ENCODE measurements around the gene RYR2. TPM values are rescaled to one million over a fixed set of nuclear protein-coding genes. Genes with fewer than 3 reads are reported as not detected.
A peak's percentile ranks its signal among the peaks of the same experiment; 100 is the strongest.

The RYR2 gene
- polyA plus RNA-seq, 2 of the 4 experiments (the other 2 are of a cell fraction), result 0.06 TPM; not detected in 1

- no peak overlapping the region for H3K27ac ChIP-seq
- peaks cover under 1% of the 10 kb centered on the region; the same call in 1 of the 3 replicates for H3K4me1 ChIP-seq
- ATAC-seq (no peak), DNase-seq (ENCODE audit: low read depth in 1 of 2, low spot score in 1 of 2) (no peak), FAIRE-seq (peak; percentile 7)
- CTCF ChIA-PET, result no interaction called here
- H3K9me3 ChIP-seq, result no peaks in the 10 kb centered on the region
- no peak overlapping the region for H3K4me2 ChIP-seq
- H3K4me3 ChIP-seq, result no peak overlapping the region
- no peak for TF ChIP-seq JUN (IDR thresholded peaks at IDR 0.05)
- no peak for TF ChIP-seq HOXA7 (CRISPR knock-in tag; IDR thresholded peaks at IDR 0.05)
- TF ChIP-seq POLR2A (IDR thresholded peaks at IDR 0.05; ENCODE audit: low read length), result no peak
- TF ChIP-seq ZSCAN20 (CRISPR knock-in tag; IDR thresholded peaks at IDR 0.05), result no peak
- no peak for TF ChIP-seq MAFK (IDR thresholded peaks at IDR 0.05; ENCODE audit: partially characterized antibody)
- TF ChIP-seq HEYL (CRISPR knock-in tag; IDR thresholded peaks at IDR 0.05), result no peak
- no peak for TF ChIP-seq CBX2 (IDR thresholded peaks at IDR 0.05; ENCODE audit: borderline replicate concordance, low read depth)
- TF ChIP-seq TFCP2L1 (CRISPR knock-in tag; IDR thresholded peaks at IDR 0.05), result no peak
- TF ChIP-seq BHLHE40 (IDR thresholded peaks at IDR 0.05; ENCODE audit: low read depth, low read length), result no peak
- no peak for TF ChIP-seq PBX3 (IDR thresholded peaks at IDR 0.05)
- TF ChIP-seq CBX8 (IDR thresholded peaks at IDR 0.05), result no peak
- POLR2A ChIA-PET, result no interaction called here
Observed at GRCh38 chr1:237018896-237019295, 23.1 kb upstream of the RYR2 start.

GRCh38 chr1:237025358-237026074 lies 16.5 kb upstream of the RYR2 start:
- DNase-seq (ENCODE audit: low read depth in 1 of 2, low spot score in 1 of 2), result no peak
- no peak for TF ChIP-seq KDM5A (IDR thresholded peaks at IDR 0.05)
- no peak for TF ChIP-seq HES2 (IDR thresholded peaks at IDR 0.05)
- no peak for TF ChIP-seq ZNF302 (CRISPR knock-in tag; IDR thresholded peaks at IDR 0.05)
- no peak overlapping the region for H3K4me3 ChIP-seq
- H3K4me1 ChIP-seq, result no peaks in the 10 kb centered on the region
- POLR2A ChIA-PET, result no interaction called here
- WGBS (ENCODE audit: missing lambda C conversion rate), result 57% methylated on average over 9 of the region's 10 CpGs
- CTCF ChIA-PET, result no interaction called here
- H3K27ac ChIP-seq, result no peak overlapping the region
- no peak overlapping the region for H3K4me2 ChIP-seq
- no peak for ATAC-seq
- H3K9me3 ChIP-seq, result 0 out of 3 replicates have a peak, but pooled peaks cover 3% of the 10 kb centered on the region
- no peak for FAIRE-seq

- TF ChIP-seq JUN (IDR thresholded peaks at IDR 0.05) (no peak), KDM1A (IDR thresholded peaks at IDR 0.05; ENCODE audit: low read depth) (no peak), FOSL2 (IDR thresholded peaks at IDR 0.05) (no peak), FOSL2 (CRISPR knock-in tag; IDR thresholded peaks at IDR 0.05) (no peak), NPAS2 (CRISPR knock-in tag; IDR thresholded peaks at IDR 0.05; ENCODE audit: borderline replicate concordance) (no peak), E2F6 (IDR thresholded peaks at IDR 0.05; ENCODE audit: borderline replicate concordance, low read depth) (no peak), SMC3 (IDR thresholded peaks at IDR 0.05) (no peak), MYC (IDR thresholded peaks at IDR 0.05; ENCODE audit: borderline replicate concordance, low read length) (no peak), CHD2 (IDR thresholded peaks at IDR 0.05; ENCODE audit: low read length, partially characterized antibody) (no peak), ELK1 (IDR thresholded peaks at IDR 0.05; ENCODE audit: low read depth, low read length) (no peak), HOXB5 (CRISPR knock-in tag; IDR thresholded peaks at IDR 0.05) (no peak), FOXS1 (CRISPR knock-in tag; IDR thresholded peaks at IDR 0.05) (no peak), RFX5 (IDR thresholded peaks at IDR 0.05) (no peak), ZSCAN20 (CRISPR knock-in tag; IDR thresholded peaks at IDR 0.05) (no peak), HEYL (CRISPR knock-in tag; IDR thresholded peaks at IDR 0.05) (no peak), TFCP2L1 (CRISPR knock-in tag; IDR thresholded peaks at IDR 0.05) (no peak), RARB (CRISPR knock-in tag; IDR thresholded peaks at IDR 0.05) (no peak), HES2 (IDR thresholded peaks at IDR 0.05) (no peak), ATOH8 (CRISPR knock-in tag; IDR thresholded peaks at IDR 0.05; ENCODE audit: low read depth) (no peak), MAX (IDR thresholded peaks at IDR 0.05) (no peak)
- ChIA-PET CTCF (no interaction called here), POLR2A (no interaction called here)
- ATAC-seq, result no peak
- no peak overlapping the region for H3K4me2 ChIP-seq
- no peak overlapping the region for H3K4me3 ChIP-seq
- FAIRE-seq, result no peak
- WGBS (ENCODE audit: missing lambda C conversion rate), result 18% methylated on average over 3 of the region's 3 CpGs
- peaks cover 16% of the 10 kb centered on the region for H3K4me1 ChIP-seq
- no peak for DNase-seq (ENCODE audit: low read depth in 1 of 2, low spot score in 1 of 2)
- 0 out of 3 replicates have a peak, but pooled peaks cover 3% of the 10 kb centered on the region for H3K9me3 ChIP-seq
- H3K27ac ChIP-seq, result no peak overlapping the region
Observed at GRCh38 chr1:237029240-237029639, 12.7 kb upstream of the RYR2 start.

Data from A549 (cell line).